Keratinocyte (primary cell): ENCODE results near the gene EZH1. TPM values are rescaled to one million over a fixed set of nuclear protein-coding genes. Genes with fewer than 3 reads are reported as not detected.
A peak's percentile ranks its signal among the peaks of the same experiment; 100 is the strongest.

ENCODE experiments used
- DNase-seq: peaks from one replicate; pipeline ENCODE4 v3.0.0-alpha.2; 2011; ENCODE audit warnings: low read depth, missing footprints, low spot score
- FAIRE-seq: peaks from 2 replicates; lab custom pipeline; 2011; peaks lifted over from hg19 to GRCh38; lab: Jason Lieb, UNC
- H2AFZ ChIP-seq: 2 replicates; pipeline ENCODE4 v1.6.0; 2012; ENCODE audit warnings: low read length, control low read depth, inconsistent platforms; ENCODE audit not compliant: control insufficient read depth
- H3K27ac ChIP-seq: 2 replicates; pipeline ENCODE4 v1.5.1; 2011; ENCODE audit warnings: low read length; ENCODE audit not compliant: control insufficient read depth, insufficient read depth
- H3K27me3 ChIP-seq: 3 replicates; pipeline ENCODE4 v1.6.0; 2011; ENCODE audit warnings: low read length; ENCODE audit not compliant: control insufficient read depth, insufficient read depth; ENCODE audit errors: extremely low read depth
- H3K36me3 ChIP-seq, 2 experiments: 2 replicates in 1 of 2; 3 replicates in 1 of 2; pipeline ENCODE4 v1.5.1; 2011; ENCODE audit warnings: low read length in 2 of 2, mild to moderate bottlenecking in 1 of 2; ENCODE audit not compliant: control insufficient read depth in 2 of 2, insufficient read depth in 2 of 2; ENCODE audit errors: extremely low read depth in 1 of 2
- H3K4me1 ChIP-seq: 3 replicates; pipeline ENCODE4 v1.5.1; 2011; ENCODE audit warnings: low read length; ENCODE audit not compliant: control insufficient read depth, insufficient read depth; ENCODE audit errors: extremely low read depth
- H3K4me2 ChIP-seq: 3 replicates; pipeline ENCODE4 v1.6.0; 2011; ENCODE audit warnings: low read depth, low read length; ENCODE audit not compliant: control insufficient read depth, insufficient read depth; ENCODE audit errors: extremely low read depth
- H3K4me3 ChIP-seq, 3 experiments: fragments of 200-600 bp in 1 of 3; sonication (generic) in 1 of 3; 2 replicates in 2 of 3; 3 replicates in 1 of 3; pipeline ENCODE4 v1.5.1; 2011 to 2016; ENCODE audit warnings: low read length in 3 of 3, mild to moderate bottlenecking in 3 of 3, control low read depth in 2 of 3, inconsistent platforms in 1 of 3, low read depth in 1 of 3, mixed read lengths in 1 of 3, mixed run types in 1 of 3, moderate library complexity in 1 of 3; ENCODE audit not compliant: control insufficient read depth in 2 of 3, insufficient read depth in 2 of 3; ENCODE audit errors: extremely low read depth in 1 of 3
- H3K79me2 ChIP-seq: 2 replicates; pipeline ENCODE4 v1.6.0; 2012; ENCODE audit warnings: low read length; ENCODE audit not compliant: control insufficient read depth, insufficient read depth
- H3K9ac ChIP-seq: 3 replicates; pipeline ENCODE4 v1.6.0; 2011; ENCODE audit warnings: low read length; ENCODE audit not compliant: control insufficient read depth, insufficient read depth; ENCODE audit errors: extremely low read depth
- H3K9me1 ChIP-seq: 3 replicates; pipeline ENCODE4 v1.6.0; 2011; ENCODE audit warnings: low read length; ENCODE audit not compliant: control insufficient read depth, insufficient read depth; ENCODE audit errors: extremely low read depth
- H3K9me3 ChIP-seq: 2 replicates; pipeline ENCODE4 v1.5.1; 2012; ENCODE audit warnings: low read depth, low read length; ENCODE audit not compliant: control insufficient read depth
- H4K20me1 ChIP-seq: 3 replicates; pipeline ENCODE4 v1.6.0; 2011; ENCODE audit warnings: low read length; ENCODE audit not compliant: control insufficient read depth, insufficient read depth; ENCODE audit errors: extremely low read depth
- CTCF ChIP-seq, 3 experiments: IDR thresholded peaks in 1 of 3; conservative IDR thresholded peaks in 1 of 3; optimal IDR thresholded peaks in 1 of 3; 2 replicates in 2 of 3; 3 replicates in 1 of 3; pipeline versions ENCODE3 to v1.5.1; 2011; ENCODE audit warnings: low read length in 3 of 3, mild to moderate bottlenecking in 3 of 3, moderate library complexity in 2 of 3, control low read depth in 1 of 3, inconsistent platforms in 1 of 3; ENCODE audit not compliant: insufficient read depth in 2 of 3; ENCODE audit errors: extremely low read depth in 1 of 3
- EZH2 ChIP-seq: IDR thresholded peaks from one replicate; pipeline ENCODE4 v1.6.1; 2012; ENCODE audit warnings: inconsistent platforms, mild to moderate bottlenecking, low read length, moderate library complexity
- dilution Hi-C: fragments of 300-500 bp; cut with MboI; formaldehyde crosslinking; loops from one replicate; pipeline ENCODE4 v1.7.0; 2020; ENCODE audit warnings: low sequenced_read_pairs; ENCODE audit not compliant: extremely low pct_ligation_motif_present
- polyA plus RNA-seq, 5 experiments: library from polyadenylated mRNA; depleted of rRNA in 3 of 5; stranded (reverse) in 3 of 5; stranded (forward) in 1 of 5; unstranded in 1 of 5; fragments of >200 nt; gene quantifications; 1 replicate in 1 of 5; 2 replicates in 3 of 5; 3 replicates in 1 of 5; pipeline versions ENCODE4 v1.2.1 to v1.2.3, GENCODE V29; 2011 to 2012; ENCODE audit warnings: missing spikeins in 2 of 5, low read depth in 1 of 5, low replicate concordance in 1 of 5

Gene EZH1
- polyA plus RNA-seq, 1 donor (not counting 4 experiments of a cell fraction or from before 2014, with no cell fraction given): 18.3 TPM

DNA sequence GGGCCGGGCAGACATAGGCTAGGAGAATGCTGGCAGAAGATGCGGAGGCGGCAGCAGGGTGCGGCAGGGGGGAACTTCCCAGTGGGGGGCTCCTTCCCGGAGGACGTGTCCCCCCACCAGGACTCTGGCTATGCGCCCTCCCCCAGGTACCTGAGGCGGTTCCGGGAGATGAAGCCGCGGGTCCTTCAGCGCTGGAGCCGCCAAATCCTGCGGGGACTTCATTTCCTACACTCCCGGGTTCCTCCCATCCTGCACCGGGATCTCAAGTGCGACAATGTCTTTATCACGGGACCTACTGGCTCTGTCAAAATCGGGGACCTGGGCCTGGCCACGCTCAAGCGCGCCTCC lies 38.9 kb upstream of the EZH1 start:
- Histone ChIP-seq H3K4me3 (peak overlapping the region in 1 of 3 experiments; percentile 18), H3K4me2 (peak overlapping the region; percentile 56), H3K4me1 (peaks cover 19% of the 10 kb centered on the region), H3K27me3 (peaks cover 37% of the 10 kb centered on the region), H3K9me3 (no peaks in the 10 kb centered on the region), H4K20me1 (no peaks in the 10 kb centered on the region), H3K9me1 (no peaks in the 10 kb centered on the region), H3K79me2 (no peaks in the 10 kb centered on the region), H3K36me3 (peaks cover 6 to 11% of the 10 kb centered on the region in 2 experiments), H3K9ac (no peak overlapping the region), H2AFZ (no peak overlapping the region), H3K27ac (no peak overlapping the region)
- FAIRE-seq (no peak), DNase-seq (no peak)
- TF ChIP-seq CTCF (optimal IDR thresholded peaks at IDR 0.05 in 1 of 3, IDR thresholded peaks at IDR 0.05 in 1 of 3, conservative IDR thresholded peaks at IDR 0.05 in 1 of 3; ENCODE audit: extremely low read depth in 1 of 3, insufficient read depth in 2 of 3, low read length in 3 of 3) (no peak), EZH2 (no peak)
- dilution Hi-C loops: no loop called here

DNA sequence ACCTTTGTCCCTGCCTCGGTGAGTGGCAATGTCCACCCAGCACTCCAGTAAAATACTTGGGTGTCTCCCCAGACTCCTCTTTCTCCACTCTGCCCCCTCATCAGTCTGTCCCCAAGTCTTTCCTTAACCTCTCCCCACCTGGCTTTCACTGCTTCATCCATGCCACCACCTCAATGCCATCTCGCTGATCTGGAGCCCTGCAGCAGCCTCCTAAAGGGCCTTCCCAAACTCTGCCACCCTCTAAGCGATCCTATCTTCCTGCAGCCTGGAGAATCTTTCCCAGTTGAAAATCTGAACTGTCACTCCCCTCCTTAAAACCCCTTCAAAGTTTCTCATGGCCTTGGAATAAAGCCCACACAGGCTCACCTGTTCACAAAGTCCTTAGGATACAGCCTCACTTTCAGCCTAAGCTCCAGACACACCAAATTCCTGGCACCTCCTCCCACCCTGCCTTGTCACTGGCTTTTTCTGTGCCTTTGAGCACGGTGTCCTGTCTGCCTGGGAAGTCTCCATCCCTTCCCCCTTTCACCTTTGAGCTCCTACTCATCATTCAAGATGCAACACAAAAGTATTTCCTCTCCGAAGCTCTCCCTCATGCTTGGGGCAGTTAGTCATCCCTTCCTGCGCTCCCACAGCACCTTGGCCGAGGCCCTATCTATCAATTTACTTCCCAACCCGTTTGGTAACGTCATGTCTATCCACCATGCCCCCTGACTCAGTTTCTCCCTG lies 38.4 kb upstream of the EZH1 start:
- Histone ChIP-seq H3K9me3 (no peaks in the 10 kb centered on the region), H3K4me3 (peak overlapping the region in 1 of 3 experiments; percentile 18), H3K36me3 (peaks cover 10 to 11% of the 10 kb centered on the region in 2 experiments), H3K27me3 (peaks cover 37% of the 10 kb centered on the region), H3K4me1 (peaks cover 19% of the 10 kb centered on the region), H3K9me1 (no peaks in the 10 kb centered on the region), H4K20me1 (no peaks in the 10 kb centered on the region), H3K79me2 (no peaks in the 10 kb centered on the region), H2AFZ (peak overlapping the region; percentile 34), H3K27ac (no peak overlapping the region), H3K9ac (no peak overlapping the region), H3K4me2 (peak overlapping the region; percentile 56)
- DNase-seq (peak; percentile 52), FAIRE-seq (peak; percentile 99)
- TF ChIP-seq CTCF (optimal IDR thresholded peaks at IDR 0.05 in 1 of 3, IDR thresholded peaks at IDR 0.05 in 1 of 3, conservative IDR thresholded peaks at IDR 0.05 in 1 of 3; ENCODE audit: extremely low read depth in 1 of 3, insufficient read depth in 2 of 3, low read length in 3 of 3) (no peak), EZH2 (no peak)
- dilution Hi-C loops: no loop called here
